Panc1 (cell line): ENCODE results near the gene MED13L. TPM values are rescaled to one million over a fixed set of nuclear protein-coding genes. Genes with fewer than 3 reads are reported as not detected.

ENCODE experiments used
- ATAC-seq: fragments of 200-7000 bp; cut with Tn5 transposase; 2 replicates; pipeline ENCODE4 v1.9.1; 2020; ENCODE audit warnings: mild to moderate bottlenecking, moderate library complexity
- BruUV-seq: library from RNA; stranded (reverse); fragments of 400-500 nt; replicated peaks from 2 replicates; lab custom pipeline; 2021; lab: Mats Ljungman, UMichigan
- CTCF ChIA-PET: fragments of 300-600 bp; sonication (Branson Sonifier 250); formaldehyde crosslinking; loops from one replicate; lab custom pipeline; 2022; ENCODE audit warnings: antibody characterized with exemption; lab: Charles Lee
- POLR2A ChIA-PET: fragments of 300-600 bp; sonication (Branson Sonifier 250); formaldehyde crosslinking; loops from one replicate; lab custom pipeline; 2022; ENCODE audit warnings: antibody characterized with exemption; lab: Charles Lee
- DNase-seq: peaks from one replicate; pipeline ENCODE4 v3.0.0-alpha.2; 2010; ENCODE audit warnings: low read depth, low spot score
- H3K27ac ChIP-seq: 2 replicates; pipeline ENCODE4 v1.5.1; 2011; ENCODE audit warnings: mild to moderate bottlenecking, low read length, inconsistent platforms
- H3K27me3 ChIP-seq: fragments of 200-500 bp; sonication (Bioruptor generic); 2 replicates; pipeline ENCODE4 v1.6.0; 2014; ENCODE audit warnings: low read length, inconsistent platforms; ENCODE audit not compliant: control insufficient read depth, insufficient read depth
- H3K36me3 ChIP-seq: fragments of 200-500 bp; sonication (Bioruptor generic); 2 replicates; pipeline ENCODE4 v1.5.1; 2014; ENCODE audit warnings: inconsistent platforms, mild to moderate bottlenecking, low read length, moderate library complexity; ENCODE audit not compliant: control insufficient read depth, insufficient read depth
- H3K4me1 ChIP-seq: 2 replicates; pipeline ENCODE4 v1.5.1; 2011; ENCODE audit warnings: inconsistent platforms, mild to moderate bottlenecking, low read length, moderate library complexity; ENCODE audit not compliant: control insufficient read depth, insufficient read depth
- H3K4me3 ChIP-seq, 2 experiments: 2 replicates each; pipeline ENCODE4 v1.5.1; 2011 to 2012; ENCODE audit warnings: low read depth in 2 of 2, low read length in 2 of 2, mild to moderate bottlenecking in 2 of 2, inconsistent platforms in 1 of 2, moderate library complexity in 1 of 2
- H3K9me3 ChIP-seq: fragments of 200-500 bp; sonication (Bioruptor generic); 2 replicates; pipeline ENCODE4 v1.5.1; 2014; ENCODE audit warnings: low read depth, mild to moderate bottlenecking, inconsistent platforms, low read length, moderate library complexity; ENCODE audit not compliant: control insufficient read depth, insufficient read depth
- CTCF ChIP-seq: fragments of 450-650 bp; IDR thresholded peaks from 2 replicates; pipeline ENCODE4 v1.5.1; 2017; ENCODE audit warnings: mild to moderate bottlenecking
- POLR2AphosphoS5 ChIP-seq: IDR thresholded peaks from 2 replicates; pipeline ENCODE4 v1.6.1; 2012; ENCODE audit warnings: mild to moderate bottlenecking, low read depth, low read length, moderate library complexity
- REST ChIP-seq, 2 experiments: IDR thresholded peaks; 2 replicates each; pipeline ENCODE4 v1.6.1; 2011 to 2012; ENCODE audit warnings: low read depth in 2 of 2, control low read depth in 1 of 2, low read length in 1 of 2, mild to moderate bottlenecking in 1 of 2, moderate library complexity in 1 of 2; ENCODE audit not compliant: insufficient read depth in 1 of 2
- SIN3A ChIP-seq: IDR thresholded peaks from 2 replicates; pipeline ENCODE4 v1.6.1; 2012; ENCODE audit warnings: low read depth, mild to moderate bottlenecking, low read length, moderate library complexity, borderline replicate concordance; ENCODE audit not compliant: insufficient read depth
- TCF7L2 ChIP-seq: IDR thresholded peaks from 2 replicates; pipeline ENCODE4 v1.6.1; 2011; ENCODE audit warnings: mild to moderate bottlenecking, low read depth, low read length, inconsistent platforms
- in situ Hi-C: cut with HindIII; loops from 2 replicates; pipeline ENCODE4 v1.10.0; 2016; ENCODE audit warnings: low sequenced_read_pairs, low pct_unique_long_range_greater_than_20kb
- intact Hi-C: fragments of 100-400 bp; cut with micrococcal nuclease; formaldehyde crosslinking; loops from one replicate; pipeline ENCODE4 v1.10.0; 2022; ENCODE audit not compliant: unreplicated experiment
- total RNA-seq: library from RNA; stranded (reverse); gene quantifications from one replicate; pipeline ENCODE4 v1.2.1, GENCODE V29; 2021; ENCODE audit not compliant: unreplicated experiment

Gene MED13L
- total RNA-seq, 1 experiment from 2014 or later: 170 TPM

- TF ChIP-seq REST (IDR thresholded peaks at IDR 0.05; ENCODE audit: insufficient read depth in 1 of 2, low read depth in 2 of 2, low read length in 1 of 2) (no peak), TCF7L2 (no peak), CTCF (no peak)
- ATAC-seq: no peak
Measured at GRCh38 chr12:116213014-116213413, 64.5 kb downstream of the MED13L start.

GRCh38 chr12:116210762-116211161, 66.7 kb downstream of the MED13L start:
- BruUV-seq: no TSS peak

More at GRCh38 chr12:116213014-116213413, 64.5 kb downstream of the MED13L start:
- intact Hi-C loops (no loop called here), in situ Hi-C loops (no loop called here)
- POLR2A ChIA-PET: no interaction called here
- Histone ChIP-seq H3K4me3 (no peak overlapping the region), H3K27ac (no peak overlapping the region), H3K4me1 (peaks cover 42% of the 10 kb centered on the region), H3K36me3 (no peaks in the 10 kb centered on the region), H3K27me3 (no peaks in the 10 kb centered on the region), H3K9me3 (no peaks in the 10 kb centered on the region)
- CTCF ChIA-PET: no interaction called here
- DNase-seq: no peak
- no TSS peak for BruUV-seq

More at GRCh38 chr12:116210762-116211161, 66.7 kb downstream of the MED13L start:
- TF ChIP-seq SIN3A: no peak
- TF ChIP-seq TCF7L2: no peak
- TF ChIP-seq POLR2AphosphoS5: no peak
- no peak for TF ChIP-seq CTCF
- no peak for TF ChIP-seq REST (IDR thresholded peaks at IDR 0.05; ENCODE audit: insufficient read depth in 1 of 2, low read depth in 2 of 2, low read length in 1 of 2)
- Histone ChIP-seq H3K27me3 (no peaks in the 10 kb centered on the region), H3K4me3 (no peak overlapping the region), H3K36me3 (no peaks in the 10 kb centered on the region), H3K4me1 (peaks cover 33% of the 10 kb centered on the region), H3K27ac (no peak overlapping the region), H3K9me3 (no peaks in the 10 kb centered on the region)
- CTCF ChIA-PET: interaction anchor here (0.7 kb wide), 1 partner anchor 182 kb away, joined by 3 read pairs; no protein-coding TSS in a partner anchor
- in situ Hi-C loops (no loop called here), intact Hi-C loops (no loop called here)
- POLR2A ChIA-PET: no interaction called here
- no peak for DNase-seq
- no peak for ATAC-seq
